ENCODE results near the gene DNAJB9. TPM values are rescaled to one million over a fixed set of nuclear protein-coding genes. Genes with fewer than 3 reads are reported as not detected.

DNAJB9 gene
- total RNA-seq, 2 donors from 2014 or later, result 60.2 to 100.0 TPM

DNA sequence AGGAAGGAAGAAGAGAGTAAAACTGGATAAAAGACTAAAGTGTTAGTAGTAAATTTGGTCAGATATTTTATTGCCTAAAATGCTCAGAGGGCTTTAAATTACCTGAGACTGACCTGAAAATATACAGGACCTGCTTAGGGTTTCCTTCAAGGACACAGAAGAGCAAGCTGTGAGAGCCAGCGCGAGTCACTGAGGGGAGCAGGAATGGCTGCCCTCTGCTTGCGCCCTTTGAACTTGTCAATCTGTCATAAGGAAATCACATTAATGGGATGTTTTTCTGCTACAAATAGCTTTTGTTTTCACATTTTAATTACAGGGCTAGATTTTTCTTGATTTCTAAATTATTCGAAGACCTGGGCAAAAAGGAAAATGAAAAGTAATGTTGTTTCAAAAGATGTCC, 26.9 kb downstream of the DNAJB9 start:
- H3K27ac ChIP-seq, result no peak overlapping the region
- no peaks in the 10 kb centered on the region for H3K9me3 ChIP-seq
- no peak for DNase-seq (ENCODE audit: low spot score)
- no peaks in the 10 kb centered on the region for H3K4me1 ChIP-seq
- no peaks in the 10 kb centered on the region for H3K36me3 ChIP-seq
- TF ChIP-seq, protein P1, sequence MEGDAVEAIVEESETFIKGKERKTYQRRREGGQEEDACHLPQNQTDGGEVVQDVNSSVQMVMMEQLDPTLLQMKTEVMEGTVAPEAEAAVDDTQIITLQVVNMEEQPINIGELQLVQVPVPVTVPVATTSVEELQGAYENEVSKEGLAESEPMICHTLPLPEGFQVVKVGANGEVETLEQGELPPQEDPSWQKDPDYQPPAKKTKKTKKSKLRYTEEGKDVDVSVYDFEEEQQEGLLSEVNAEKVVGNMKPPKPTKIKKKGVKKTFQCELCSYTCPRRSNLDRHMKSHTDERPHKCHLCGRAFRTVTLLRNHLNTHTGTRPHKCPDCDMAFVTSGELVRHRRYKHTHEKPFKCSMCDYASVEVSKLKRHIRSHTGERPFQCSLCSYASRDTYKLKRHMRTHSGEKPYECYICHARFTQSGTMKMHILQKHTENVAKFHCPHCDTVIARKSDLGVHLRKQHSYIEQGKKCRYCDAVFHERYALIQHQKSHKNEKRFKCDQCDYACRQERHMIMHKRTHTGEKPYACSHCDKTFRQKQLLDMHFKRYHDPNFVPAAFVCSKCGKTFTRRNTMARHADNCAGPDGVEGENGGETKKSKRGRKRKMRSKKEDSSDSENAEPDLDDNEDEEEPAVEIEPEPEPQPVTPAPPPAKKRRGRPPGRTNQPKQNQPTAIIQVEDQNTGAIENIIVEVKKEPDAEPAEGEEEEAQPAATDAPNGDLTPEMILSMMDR (IDR thresholded peaks at IDR 0.05), result no peak
- H3K27me3 ChIP-seq, result no peaks in the 10 kb centered on the region
- no peak overlapping the region for H3K4me3 ChIP-seq

DNA sequence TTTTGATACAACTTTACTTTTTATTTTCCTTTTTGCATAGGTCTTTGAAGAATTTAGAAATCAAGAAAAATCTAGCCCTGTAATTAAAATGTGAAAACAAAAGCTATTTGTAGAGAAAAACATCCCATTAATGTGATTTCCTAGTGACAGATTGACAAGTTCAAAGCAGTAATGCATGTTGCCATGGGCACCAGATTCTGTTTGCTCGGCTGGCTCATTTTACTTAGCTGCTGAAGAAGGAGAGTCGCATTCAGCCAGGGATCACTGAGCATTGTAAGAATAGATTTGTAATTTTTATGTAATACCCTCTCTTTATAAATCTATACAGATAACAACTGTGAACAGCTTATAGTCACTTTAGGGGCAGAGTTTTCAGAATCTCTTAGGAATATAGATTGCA, 28.5 kb downstream of the DNAJB9 start:
- Histone ChIP-seq H3K27ac (no peak overlapping the region), H3K36me3 (no peaks in the 10 kb centered on the region), H3K4me1 (no peaks in the 10 kb centered on the region), H3K9me3 (no peaks in the 10 kb centered on the region), H3K4me3 (no peak overlapping the region), H3K27me3 (no peaks in the 10 kb centered on the region)
- TF ChIP-seq, protein P1 (IDR thresholded peaks at IDR 0.05), result no peak
- DNase-seq (ENCODE audit: low spot score), result no peak

- Histone ChIP-seq H3K4me3 (no peak overlapping the region), H3K9me3 (no peaks in the 10 kb centered on the region), H3K27me3 (no peaks in the 10 kb centered on the region), H3K4me1 (no peaks in the 10 kb centered on the region), H3K36me3 (no peaks in the 10 kb centered on the region), H3K27ac (no peak overlapping the region)
- TF ChIP-seq, protein P1 (IDR thresholded peaks at IDR 0.05), result no peak
- no peak for DNase-seq (ENCODE audit: low spot score)
Observed at GRCh38 chr7:108598914-108599580, 29.4 kb downstream of the DNAJB9 start.

- H3K27ac ChIP-seq, result no peak overlapping the region
- no peaks in the 10 kb centered on the region for H3K9me3 ChIP-seq
- DNase-seq (ENCODE audit: low spot score), result no peak
- no peaks in the 10 kb centered on the region for H3K36me3 ChIP-seq
- H3K4me1 ChIP-seq, result no peaks in the 10 kb centered on the region
- TF ChIP-seq, protein P1 (IDR thresholded peaks at IDR 0.05), result no peak
- H3K27me3 ChIP-seq, result no peaks in the 10 kb centered on the region
- H3K4me3 ChIP-seq, result no peak overlapping the region
Observed at GRCh38 chr7:108600399-108600798, 30.7 kb downstream of the DNAJB9 start.

- H3K4me3 ChIP-seq, result no peak overlapping the region
- no peak for DNase-seq (ENCODE audit: low spot score)
- H3K27me3 ChIP-seq, result no peaks in the 10 kb centered on the region
- no peaks in the 10 kb centered on the region for H3K36me3 ChIP-seq
- TF ChIP-seq, protein P1 (IDR thresholded peaks at IDR 0.05), result no peak
- no peak overlapping the region for H3K27ac ChIP-seq
- no peaks in the 10 kb centered on the region for H3K9me3 ChIP-seq
- no peaks in the 10 kb centered on the region for H3K4me1 ChIP-seq
Observed at GRCh38 chr7:108603656-108604306, 34.1 kb downstream of the DNAJB9 start.

Data from right atrium auricular region (tissue), 2 donors.